ENCODE measurements around the gene NUBP2. TPM values are rescaled to one million over a fixed set of nuclear protein-coding genes. Genes with fewer than 3 reads are reported as not detected.

Gene NUBP2
- polyA plus RNA-seq, 1 of the 3 experiments (the other 2 are of a cell fraction), result 73.2 TPM

DNA sequence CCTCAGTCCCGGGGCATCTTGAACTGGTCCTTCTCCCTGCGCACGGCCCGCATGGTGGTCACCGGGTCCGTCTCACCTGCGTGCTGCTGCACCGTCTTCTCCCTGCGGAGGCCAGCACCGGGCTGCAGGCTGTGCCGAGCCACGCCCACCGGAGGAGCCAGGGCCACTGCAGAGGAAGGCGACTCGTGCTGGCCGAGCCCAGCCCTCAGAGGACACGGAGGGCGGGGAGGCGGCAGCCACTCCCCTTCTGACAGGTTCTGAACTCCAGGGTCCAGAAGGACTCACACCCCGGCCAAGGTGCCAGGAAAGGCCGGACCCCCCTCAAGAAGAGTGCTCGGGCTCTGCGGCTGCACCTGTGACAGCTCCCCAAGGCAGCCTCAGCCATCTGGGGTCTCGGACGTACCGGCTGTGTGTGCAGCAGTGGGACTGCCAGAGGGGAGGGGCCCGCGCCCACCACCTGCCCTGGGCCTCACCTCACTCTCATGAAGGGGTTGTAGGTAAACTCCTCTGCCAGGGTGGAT, 26.6 kb downstream of the NUBP2 start:
- Histone ChIP-seq H3K27me3 (ENCODE audit: insufficient read depth) (no peaks in the 10 kb centered on the region), H3K9me2 (no peaks in the 10 kb centered on the region), H2AFZ (ENCODE audit: low read depth) (no peak overlapping the region), H3K79me2 (ENCODE audit: insufficient read depth) (peaks cover 4% of the 10 kb centered on the region; the same call in 1 of the 2 replicates), H3K9me3 (no peaks in the 10 kb centered on the region), H3K4me3 (ENCODE audit: low read depth in 2 of 2, low read length in 1 of 2) (no peak overlapping the region), H3K36me3 (replicated peaks in 1 of 2; ENCODE audit: control insufficient read depth in 1 of 2, insufficient read depth in 2 of 2, low read length in 1 of 2) (peaks cover 10 to 11% of the 10 kb centered on the region in 2 experiments), H3K4me1 (ENCODE audit: control insufficient read depth in 1 of 2, insufficient read depth in 2 of 2, low read depth in 1 of 2, low read length in 1 of 2) (no peaks in the 10 kb centered on the region), H3K9ac (no peak overlapping the region), H3F3A (replicated peaks; ENCODE audit: insufficient read depth) (peaks cover 7% of the 10 kb centered on the region), H4K20me1 (ENCODE audit: insufficient read depth) (no peaks in the 10 kb centered on the region), H3K27ac (ENCODE audit: low read depth in 2 of 2, low read length in 1 of 2) (no peak overlapping the region), H3K4me2 (no peak overlapping the region)
- CTCF ChIA-PET, result no interaction called here
- no peak for DNase-seq
- TF ChIP-seq RFX5 (IDR thresholded peaks at IDR 0.05; ENCODE audit: low read length) (no peak), RCOR1 (IDR thresholded peaks at IDR 0.05; ENCODE audit: low read length) (no peak), TCF12 (IDR thresholded peaks at IDR 0.05) (no peak), NFIC (IDR thresholded peaks at IDR 0.05; ENCODE audit: borderline replicate concordance) (no peak)
- WGBS (ENCODE audit: low lambda C conversion rate), result 97% methylated on average over 9 of the region's 28 CpGs
- POLR2A ChIA-PET, result no interaction called here

DNA sequence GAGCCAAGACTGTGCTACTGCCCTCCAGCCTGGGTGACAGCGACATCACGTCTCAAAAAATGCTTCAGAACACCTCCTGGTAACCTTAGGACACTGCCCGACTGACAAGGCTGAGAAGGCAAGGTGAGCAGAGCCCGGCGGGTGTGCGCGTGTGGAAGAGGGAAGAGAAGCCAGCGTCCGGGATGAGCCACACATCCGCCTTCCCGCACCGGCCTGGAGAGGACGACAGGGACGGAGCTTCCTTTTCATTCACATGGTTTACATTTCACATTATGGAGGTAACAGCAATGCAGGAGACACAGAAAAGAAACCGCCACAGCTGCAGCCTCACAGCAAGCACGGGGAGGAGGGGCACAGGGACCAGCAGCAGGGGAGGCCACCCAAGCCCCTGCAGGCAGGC, 27.3 kb downstream of the NUBP2 start:
- H3K4me2 ChIP-seq, result no peak overlapping the region
- no peak overlapping the region for H3K4me3 ChIP-seq (ENCODE audit: low read depth in 2 of 2, low read length in 1 of 2)
- DNase-seq, result no peak
- peaks cover 4% of the 10 kb centered on the region; the same call in 1 of the 2 replicates for H3K79me2 ChIP-seq (ENCODE audit: insufficient read depth)
- POLR2A ChIA-PET, result no interaction called here
- H3K27ac ChIP-seq (ENCODE audit: low read depth in 2 of 2, low read length in 1 of 2), result no peak overlapping the region
- peaks cover 7% of the 10 kb centered on the region for H3F3A ChIP-seq (replicated peaks; ENCODE audit: insufficient read depth)
- WGBS (ENCODE audit: low lambda C conversion rate), result 92% methylated on average over 16 of the region's 16 CpGs
- H3K4me1 ChIP-seq (ENCODE audit: control insufficient read depth in 1 of 2, insufficient read depth in 2 of 2, low read depth in 1 of 2, low read length in 1 of 2), result no peaks in the 10 kb centered on the region
- CTCF ChIA-PET, result no interaction called here
- H3K27me3 ChIP-seq (ENCODE audit: insufficient read depth), result no peaks in the 10 kb centered on the region
- no peaks in the 10 kb centered on the region for H3K9me3 ChIP-seq
- H3K9me2 ChIP-seq, result no peaks in the 10 kb centered on the region
- peaks cover 7 to 11% of the 10 kb centered on the region in 2 experiments for H3K36me3 ChIP-seq (replicated peaks in 1 of 2; ENCODE audit: control insufficient read depth in 1 of 2, insufficient read depth in 2 of 2, low read length in 1 of 2)
- H2AFZ ChIP-seq (ENCODE audit: low read depth), result no peak overlapping the region
- H3K9ac ChIP-seq, result no peak overlapping the region
- TF ChIP-seq SIN3A (IDR thresholded peaks at IDR 0.05; ENCODE audit: borderline replicate concordance, low read depth, low read length), result no peak
- no peak for TF ChIP-seq TAF1 (IDR thresholded peaks at IDR 0.05; ENCODE audit: borderline replicate concordance, low read depth, low read length)
- no peak for TF ChIP-seq GATA2 (CRISPR knock-in tag; IDR thresholded peaks at IDR 0.05)
- TF ChIP-seq YY1 (IDR thresholded peaks at IDR 0.05; ENCODE audit: low read depth), result no peak
- TF ChIP-seq, protein P1, sequence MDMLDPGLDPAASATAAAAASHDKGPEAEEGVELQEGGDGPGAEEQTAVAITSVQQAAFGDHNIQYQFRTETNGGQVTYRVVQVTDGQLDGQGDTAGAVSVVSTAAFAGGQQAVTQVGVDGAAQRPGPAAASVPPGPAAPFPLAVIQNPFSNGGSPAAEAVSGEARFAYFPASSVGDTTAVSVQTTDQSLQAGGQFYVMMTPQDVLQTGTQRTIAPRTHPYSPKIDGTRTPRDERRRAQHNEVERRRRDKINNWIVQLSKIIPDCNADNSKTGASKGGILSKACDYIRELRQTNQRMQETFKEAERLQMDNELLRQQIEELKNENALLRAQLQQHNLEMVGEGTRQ (IDR thresholded peaks at IDR 0.05; ENCODE audit: borderline replicate concordance, low read depth, low read length), result no peak
- TF ChIP-seq, protein P2, sequence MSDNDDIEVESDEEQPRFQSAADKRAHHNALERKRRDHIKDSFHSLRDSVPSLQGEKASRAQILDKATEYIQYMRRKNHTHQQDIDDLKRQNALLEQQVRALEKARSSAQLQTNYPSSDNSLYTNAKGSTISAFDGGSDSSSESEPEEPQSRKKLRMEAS (IDR thresholded peaks at IDR 0.05; ENCODE audit: low read depth), result no peak
- TF ChIP-seq CHD2 (IDR thresholded peaks at IDR 0.05; ENCODE audit: low read length, partially characterized antibody), result no peak
- TF ChIP-seq, protein P3, sequence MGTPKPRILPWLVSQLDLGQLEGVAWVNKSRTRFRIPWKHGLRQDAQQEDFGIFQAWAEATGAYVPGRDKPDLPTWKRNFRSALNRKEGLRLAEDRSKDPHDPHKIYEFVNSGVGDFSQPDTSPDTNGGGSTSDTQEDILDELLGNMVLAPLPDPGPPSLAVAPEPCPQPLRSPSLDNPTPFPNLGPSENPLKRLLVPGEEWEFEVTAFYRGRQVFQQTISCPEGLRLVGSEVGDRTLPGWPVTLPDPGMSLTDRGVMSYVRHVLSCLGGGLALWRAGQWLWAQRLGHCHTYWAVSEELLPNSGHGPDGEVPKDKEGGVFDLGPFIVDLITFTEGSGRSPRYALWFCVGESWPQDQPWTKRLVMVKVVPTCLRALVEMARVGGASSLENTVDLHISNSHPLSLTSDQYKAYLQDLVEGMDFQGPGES (IDR thresholded peaks at IDR 0.05; ENCODE audit: low read depth, low read length), result no peak
- no peak for TF ChIP-seq EP300 (IDR thresholded peaks at IDR 0.05; ENCODE audit: borderline replicate concordance in 1 of 2, low read depth in 1 of 2, low read length in 1 of 2)
- TF ChIP-seq, protein P4, sequence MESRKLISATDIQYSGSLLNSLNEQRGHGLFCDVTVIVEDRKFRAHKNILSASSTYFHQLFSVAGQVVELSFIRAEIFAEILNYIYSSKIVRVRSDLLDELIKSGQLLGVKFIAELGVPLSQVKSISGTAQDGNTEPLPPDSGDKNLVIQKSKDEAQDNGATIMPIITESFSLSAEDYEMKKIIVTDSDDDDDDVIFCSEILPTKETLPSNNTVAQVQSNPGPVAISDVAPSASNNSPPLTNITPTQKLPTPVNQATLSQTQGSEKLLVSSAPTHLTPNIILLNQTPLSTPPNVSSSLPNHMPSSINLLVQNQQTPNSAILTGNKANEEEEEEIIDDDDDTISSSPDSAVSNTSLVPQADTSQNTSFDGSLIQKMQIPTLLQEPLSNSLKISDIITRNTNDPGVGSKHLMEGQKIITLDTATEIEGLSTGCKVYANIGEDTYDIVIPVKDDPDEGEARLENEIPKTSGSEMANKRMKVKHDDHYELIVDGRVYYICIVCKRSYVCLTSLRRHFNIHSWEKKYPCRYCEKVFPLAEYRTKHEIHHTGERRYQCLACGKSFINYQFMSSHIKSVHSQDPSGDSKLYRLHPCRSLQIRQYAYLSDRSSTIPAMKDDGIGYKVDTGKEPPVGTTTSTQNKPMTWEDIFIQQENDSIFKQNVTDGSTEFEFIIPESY (IDR thresholded peaks at IDR 0.05; ENCODE audit: borderline replicate concordance, low read depth), result no peak
- no peak for TF ChIP-seq NFIC (IDR thresholded peaks at IDR 0.05; ENCODE audit: borderline replicate concordance)
- TF ChIP-seq RCOR1 (IDR thresholded peaks at IDR 0.05; ENCODE audit: low read length), result no peak
- no peak for TF ChIP-seq FOXJ3 (CRISPR knock-in tag; IDR thresholded peaks at IDR 0.05)
- TF ChIP-seq RAD21 (IDR thresholded peaks at IDR 0.05; ENCODE audit: low read length), result no peak
- no peaks in the 10 kb centered on the region for H4K20me1 ChIP-seq (ENCODE audit: insufficient read depth)

Data from SK-N-SH (cell line).